Mucosa of gallbladder (tissue), 1 donor: Measurements from ENCODE around the gene SAA4. TPM values are rescaled to one million over a fixed set of nuclear protein-coding genes. Genes with fewer than 3 reads are reported as not detected.
"Not testable (repeated sequence)": the region's sequence is repeated elsewhere in the genome, so short reads cannot be mapped to it uniquely, and the experiment has no call there.

ENCODE experiments used
- DNase-seq: peaks from one replicate; pipeline ENCODE4 v3.0.0-alpha.2; 2020; ENCODE audit warnings: low spot score
- total RNA-seq: library from RNA; stranded (reverse); gene quantifications from one replicate; pipeline ENCODE4 v1.2.1, GENCODE V29; 2021
- donor health status: DM: no; HTN: no; CAD: no.

Gene SAA4
- total RNA-seq = 0.40 TPM

- no peak for DNase-seq
These were observed at the start of gene SAA4 for GRCh38 chr11:18236664-18237356. Gene SAA4 (minus strand): TSS chr11:18236802. CDS start chr11:18235926, 876 bp downstream.

GRCh38 chr11:18285841-18286240 lies 49.2 kb upstream of the SAA4 start:
- DNase-seq = no peak

- no peak for DNase-seq
These were observed 46.0 kb upstream of the SAA4 start for GRCh38 chr11:18282626-18283025.

GRCh38 chr11:18280438-18281045 lies 43.9 kb upstream of the SAA4 start:
- no peak for DNase-seq

GRCh38 chr11:18277565-18278271 lies 41.1 kb upstream of the SAA4 start:
- no peak for DNase-seq

- DNase-seq = no peak
These were observed 34.6 kb upstream of the SAA4 start for GRCh38 chr11:18271206-18271605.

- no peak for DNase-seq
These were observed 33.5 kb upstream of the SAA4 start for GRCh38 chr11:18270102-18270501.

GRCh38 chr11:18269252-18269651 lies 32.6 kb upstream of the SAA4 start:
- DNase-seq = not testable (repeated sequence)

- DNase-seq = not testable (repeated sequence)
These were observed 30.9 kb upstream of the SAA4 start for GRCh38 chr11:18267335-18268133.

GRCh38 chr11:18265949-18266348 lies 29.3 kb upstream of the SAA4 start, which contains the start of gene SAA1:
Gene SAA1 (plus strand): TSS chr11:18266264. CDS start chr11:18266888, 624 bp downstream.
- no peak for DNase-seq

- DNase-seq = no peak
These were observed 28.3 kb upstream of the SAA4 start for GRCh38 chr11:18264677-18265555.

- DNase-seq = no peak
These were observed 27.4 kb upstream of the SAA4 start for GRCh38 chr11:18264035-18264434.

GRCh38 chr11:18262681-18263350 lies 26.2 kb upstream of the SAA4 start:
- DNase-seq = not testable (repeated sequence)

- DNase-seq = no peak
These were observed 25.1 kb upstream of the SAA4 start for GRCh38 chr11:18261721-18262120.

GRCh38 chr11:18259259-18259658 lies 22.7 kb upstream of the SAA4 start:
- no peak for DNase-seq

GRCh38 chr11:18254781-18255361 lies 18.3 kb upstream of the SAA4 start:
- DNase-seq = no peak

GRCh38 chr11:18253778-18254338 lies 17.3 kb upstream of the SAA4 start:
- DNase-seq = no peak

- DNase-seq = no peak
These were observed 16.6 kb upstream of the SAA4 start for GRCh38 chr11:18253233-18253632.

- DNase-seq = no peak
These were observed 12.0 kb upstream of the SAA4 start, which contains the start of gene SAA2 for GRCh38 chr11:18248561-18248960. Gene SAA2 (minus strand): TSS chr11:18248668. CDS start chr11:18248011, 657 bp downstream.

- not testable (repeated sequence) for DNase-seq
These were observed 10.6 kb upstream of the SAA4 start for GRCh38 chr11:18247191-18247581.
